ENCODE results near the gene COX4I1. TPM values are rescaled to one million over a fixed set of nuclear protein-coding genes. Genes with fewer than 3 reads are reported as not detected.

Gene COX4I1
- total and polyA plus RNA-seq, 2 of the 8 experiments (the other 6 are each of a cell fraction or from before 2014, with no cell fraction given) = 507 to 707 TPM

- TF ChIP-seq SAP30 (IDR thresholded peaks at IDR 0.05; ENCODE audit: insufficient read depth, insufficient replicate concordance, low read length) (no peak), MAFK (IDR thresholded peaks at IDR 0.05; ENCODE audit: low read depth, low read length) (no peak), EP300 (IDR thresholded peaks at IDR 0.05; ENCODE audit: borderline replicate concordance in 1 of 2, low read depth in 2 of 2, low read length in 2 of 2) (no peak)
These were observed 6.0 kb downstream of the COX4I1 start (continued) for GRCh38 chr16:85805442-85806045.
